Right atrium auricular region (tissue), 2 donors: ENCODE data around the gene INO80D. TPM values are rescaled to one million over a fixed set of nuclear protein-coding genes. Genes with fewer than 3 reads are reported as not detected.

Experiments
- DNase-seq: peaks from one replicate; pipeline ENCODE4 v3.0.0-alpha.2; 2019; ENCODE audit warnings: low spot score
- H3K27ac ChIP-seq, 2 donors: fragments of 200-600 bp; sonication (generic); 1 replicate in 1 of 2; 2 replicates in 1 of 2; pipeline ENCODE4 v1.5.1; 2016 to 2019
- H3K27me3 ChIP-seq, 2 donors: fragments of 200-600 bp; sonication (generic); one replicate each; pipeline versions ENCODE4 v1.5.1 to v1.6.0; 2017 to 2019
- H3K36me3 ChIP-seq: fragments of 200-600 bp; sonication (generic); one replicate; pipeline ENCODE4 v1.5.1; 2016
- H3K4me1 ChIP-seq, 2 donors: fragments of 200-600 bp; sonication (generic); one replicate each; pipeline versions ENCODE4 v1.5.1 to v1.6.0; 2017 to 2019
- H3K4me3 ChIP-seq, 2 donors: fragments of 200-600 bp; sonication (generic); 1 replicate in 1 of 2; 2 replicates in 1 of 2; pipeline ENCODE4 v1.5.1; 2017 to 2019; ENCODE audit warnings: mild to moderate bottlenecking in 1 of 2, moderate library complexity in 1 of 2
- H3K9me3 ChIP-seq, 2 donors: fragments of 200-600 bp; sonication (generic); one replicate each; pipeline ENCODE4 v1.5.1; 2019
- total RNA-seq, 2 donors: library from RNA; depleted of rRNA; stranded (reverse); fragments of >200 nt; gene quantifications; one replicate each; pipeline ENCODE4 v1.1.0, GENCODE V29; 2016
- TF ChIP-seq, protein P1 (sequence below), 2 donors: fragments of 200-600 bp; sonication (generic); IDR thresholded peaks; one replicate each; pipeline ENCODE4 v1.5.1; 2019; ENCODE audit warnings: antibody characterized with exemption in 2 of 2

INO80D gene
- total RNA-seq, 2 donors from 2014 or later: 10.2 to 12.9 TPM

DNA sequence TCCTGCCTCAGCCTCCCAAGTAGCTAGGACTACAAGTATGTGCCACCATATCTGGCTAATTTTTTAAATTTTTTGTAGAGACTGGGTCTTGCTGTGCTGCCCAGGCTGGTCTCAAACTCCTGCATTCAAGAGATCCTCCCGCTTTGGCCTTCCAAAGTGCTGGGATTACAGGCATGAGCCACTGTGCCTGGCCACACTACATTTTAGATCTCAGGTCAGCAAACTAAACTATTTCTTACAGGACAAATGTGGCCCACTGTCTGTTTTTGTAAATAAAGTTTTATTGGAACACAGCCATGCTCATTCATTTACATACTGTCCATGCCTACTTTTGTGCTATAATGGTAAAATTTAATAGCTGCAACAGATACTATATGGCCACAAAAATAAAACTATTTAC, 17.8 kb downstream of the INO80D start:
- Histone ChIP-seq H3K36me3 (no peaks in the 10 kb centered on the region), H3K27ac (no peak overlapping the region), H3K27me3 (no peaks in the 10 kb centered on the region), H3K9me3 (no peaks in the 10 kb centered on the region), H3K4me1 (no peaks in the 10 kb centered on the region), H3K4me3 (no peak overlapping the region)
- TF ChIP-seq, protein P1, sequence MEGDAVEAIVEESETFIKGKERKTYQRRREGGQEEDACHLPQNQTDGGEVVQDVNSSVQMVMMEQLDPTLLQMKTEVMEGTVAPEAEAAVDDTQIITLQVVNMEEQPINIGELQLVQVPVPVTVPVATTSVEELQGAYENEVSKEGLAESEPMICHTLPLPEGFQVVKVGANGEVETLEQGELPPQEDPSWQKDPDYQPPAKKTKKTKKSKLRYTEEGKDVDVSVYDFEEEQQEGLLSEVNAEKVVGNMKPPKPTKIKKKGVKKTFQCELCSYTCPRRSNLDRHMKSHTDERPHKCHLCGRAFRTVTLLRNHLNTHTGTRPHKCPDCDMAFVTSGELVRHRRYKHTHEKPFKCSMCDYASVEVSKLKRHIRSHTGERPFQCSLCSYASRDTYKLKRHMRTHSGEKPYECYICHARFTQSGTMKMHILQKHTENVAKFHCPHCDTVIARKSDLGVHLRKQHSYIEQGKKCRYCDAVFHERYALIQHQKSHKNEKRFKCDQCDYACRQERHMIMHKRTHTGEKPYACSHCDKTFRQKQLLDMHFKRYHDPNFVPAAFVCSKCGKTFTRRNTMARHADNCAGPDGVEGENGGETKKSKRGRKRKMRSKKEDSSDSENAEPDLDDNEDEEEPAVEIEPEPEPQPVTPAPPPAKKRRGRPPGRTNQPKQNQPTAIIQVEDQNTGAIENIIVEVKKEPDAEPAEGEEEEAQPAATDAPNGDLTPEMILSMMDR (IDR thresholded peaks at IDR 0.05): no peak
- DNase-seq: no peak

DNA sequence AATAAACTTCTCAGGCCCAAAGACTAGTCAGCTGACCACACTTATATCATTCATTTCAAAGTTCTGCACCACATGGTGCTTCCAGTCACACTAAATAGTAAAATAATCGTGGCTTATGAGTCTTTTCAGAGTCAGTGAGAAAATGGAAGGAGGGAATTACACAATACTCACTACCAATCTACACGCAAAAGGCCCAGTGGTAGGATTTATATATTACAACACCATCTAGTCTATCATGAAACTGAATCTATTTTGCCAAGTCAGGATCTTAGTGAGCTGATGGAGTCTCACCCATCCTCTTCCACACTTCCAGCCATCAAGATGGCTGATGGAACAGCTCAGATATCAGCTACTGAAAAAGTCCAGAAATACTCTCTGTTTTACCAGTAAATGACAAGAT, 21.9 kb downstream of the INO80D start:
- DNase-seq: no peak
- Histone ChIP-seq H3K4me1 (no peaks in the 10 kb centered on the region), H3K36me3 (no peaks in the 10 kb centered on the region), H3K27me3 (no peaks in the 10 kb centered on the region), H3K27ac (no peak overlapping the region), H3K9me3 (no peaks in the 10 kb centered on the region), H3K4me3 (no peak overlapping the region)
- TF ChIP-seq, protein P1 (IDR thresholded peaks at IDR 0.05): no peak

DNA sequence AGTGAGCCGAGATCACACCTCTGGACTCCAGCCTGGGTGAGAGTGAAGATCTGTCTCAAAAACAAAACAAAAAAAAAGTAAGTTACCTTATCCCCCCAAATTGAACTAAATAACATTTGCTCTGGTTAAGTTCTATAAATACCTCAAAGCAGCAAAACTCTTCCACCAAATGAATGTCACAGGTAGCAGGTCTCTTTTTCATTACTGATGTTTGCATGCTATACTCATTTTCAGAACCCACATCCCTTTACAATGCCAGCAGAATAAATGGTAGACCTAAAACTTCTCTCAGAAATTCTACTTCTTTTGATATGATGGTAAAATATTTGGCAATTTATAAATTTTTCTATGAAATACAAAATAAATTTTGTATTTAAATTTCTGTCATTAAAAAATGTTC, 22.3 kb downstream of the INO80D start:
- H3K9me3 ChIP-seq: no peaks in the 10 kb centered on the region
- DNase-seq: no peak
- H3K4me3 ChIP-seq: no peak overlapping the region
- no peaks in the 10 kb centered on the region for H3K4me1 ChIP-seq
- H3K27me3 ChIP-seq: no peaks in the 10 kb centered on the region
- no peak overlapping the region for H3K27ac ChIP-seq
- TF ChIP-seq, protein P1 (IDR thresholded peaks at IDR 0.05): no peak
- no peaks in the 10 kb centered on the region for H3K36me3 ChIP-seq

DNA sequence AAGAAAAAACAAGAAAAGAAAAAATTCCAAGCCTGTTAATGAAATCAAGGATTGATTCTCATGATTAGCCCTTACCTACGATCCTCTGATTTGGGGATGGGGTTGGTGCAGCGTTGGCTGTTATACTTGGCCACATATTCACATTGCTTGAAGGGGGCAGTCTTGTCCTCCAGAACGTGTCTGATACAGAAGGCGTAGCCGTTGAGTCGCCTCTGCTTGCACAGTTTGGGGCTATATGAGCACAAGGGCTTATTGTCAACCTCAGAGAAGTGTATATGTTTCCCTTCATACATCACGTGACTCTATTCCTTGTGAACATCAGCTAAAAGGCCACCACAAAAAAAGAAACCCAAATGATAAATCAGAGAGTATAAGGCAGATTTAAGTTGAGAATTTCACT, 23.2 kb downstream of the INO80D start:
- H3K27ac ChIP-seq: no peak overlapping the region
- H3K9me3 ChIP-seq: no peaks in the 10 kb centered on the region
- no peaks in the 10 kb centered on the region for H3K36me3 ChIP-seq
- TF ChIP-seq, protein P1 (IDR thresholded peaks at IDR 0.05): no peak
- no peak overlapping the region for H3K4me3 ChIP-seq
- no peaks in the 10 kb centered on the region for H3K4me1 ChIP-seq
- H3K27me3 ChIP-seq: no peaks in the 10 kb centered on the region
- no peak for DNase-seq

DNA sequence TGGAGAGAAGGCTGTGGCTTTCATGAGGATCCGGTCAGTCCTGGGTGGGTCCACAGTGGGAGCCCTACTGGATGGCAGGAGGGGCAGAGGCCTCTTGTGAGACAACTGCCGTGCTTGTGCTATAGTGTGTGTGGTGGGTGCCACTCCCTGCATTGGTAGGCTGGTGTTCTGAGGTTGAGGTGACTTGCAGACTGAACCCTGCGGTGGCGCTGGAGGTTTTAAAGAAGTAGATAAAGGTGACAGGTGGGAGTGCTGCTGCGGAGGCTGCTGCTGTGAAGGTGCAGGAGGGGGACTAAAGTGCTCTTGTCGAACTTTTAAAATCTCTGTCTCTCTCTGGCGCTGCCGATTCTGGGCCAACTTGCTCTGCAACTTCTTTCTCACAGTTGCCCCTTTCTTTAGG, 29.7 kb downstream of the INO80D start:
- Histone ChIP-seq H3K9me3 (no peaks in the 10 kb centered on the region), H3K4me3 (no peak overlapping the region), H3K36me3 (peaks cover 18% of the 10 kb centered on the region), H3K27me3 (no peaks in the 10 kb centered on the region), H3K27ac (no peak overlapping the region), H3K4me1 (no peaks in the 10 kb centered on the region)
- DNase-seq: no peak
- TF ChIP-seq, protein P1 (IDR thresholded peaks at IDR 0.05): no peak

DNA sequence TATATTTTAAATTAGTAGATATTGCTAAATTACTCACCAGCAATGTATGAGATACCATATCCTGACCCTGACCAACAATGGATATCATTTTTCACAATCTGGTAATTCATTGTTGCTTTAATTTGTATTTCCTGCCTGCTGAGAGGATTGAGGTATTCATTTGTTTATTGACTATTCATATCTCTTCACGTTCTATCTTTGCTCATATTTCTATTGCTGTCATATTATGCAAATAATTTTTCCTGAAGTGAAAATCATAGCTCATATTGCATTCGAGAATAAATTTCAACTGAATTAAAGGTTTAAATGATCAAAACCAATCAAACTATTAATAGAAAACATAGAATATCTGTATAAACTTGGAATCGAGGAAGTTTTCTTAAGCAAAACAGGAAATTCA, 31.0 kb downstream of the INO80D start:
- H3K36me3 ChIP-seq: peaks cover 18% of the 10 kb centered on the region
- H3K27me3 ChIP-seq: no peaks in the 10 kb centered on the region
- H3K9me3 ChIP-seq: no peaks in the 10 kb centered on the region
- H3K27ac ChIP-seq: no peak overlapping the region
- H3K4me3 ChIP-seq: no peak overlapping the region
- no peak for DNase-seq
- TF ChIP-seq, protein P1 (IDR thresholded peaks at IDR 0.05): no peak
- no peaks in the 10 kb centered on the region for H3K4me1 ChIP-seq
